Stomach (tissue), 4 donors: ENCODE measurements around the gene CBY3.
"Not testable (repeated sequence)": the region's sequence is repeated elsewhere in the genome, so short reads cannot be mapped to it uniquely, and the experiment has no call there.

Source experiments
- EP300 ChIP-seq: sonication (generic); formaldehyde crosslinking; IDR thresholded peaks from one replicate; pipeline ENCODE4 v1.6.1; 2017; ENCODE audit warnings: antibody characterized with exemption
- POLR2A ChIP-seq, 4 donors: fragments of 450-650 bp; IDR thresholded peaks; one replicate each; pipeline ENCODE4 v1.6.1; 2016; ENCODE audit warnings: antibody characterized with exemption in 4 of 4, control low read depth in 2 of 4, mild to moderate bottlenecking in 1 of 4, moderate library complexity in 1 of 4
- POLR2AphosphoS5 ChIP-seq, 3 donors: sonication (generic); formaldehyde crosslinking; IDR thresholded peaks; one replicate each; pipeline ENCODE4 v1.6.1; 2016; ENCODE audit warnings: antibody characterized with exemption in 3 of 3
- TF ChIP-seq, protein P1 (sequence below), 7 experiments: fragments of 450-650 bp in 4 of 7; fragments of 200-600 bp in 3 of 7; sonication (generic) in 3 of 7; IDR thresholded peaks; one replicate each; pipeline ENCODE4 v1.5.1; 2016 to 2019; ENCODE audit warnings: antibody characterized with exemption in 7 of 7, control low read depth in 2 of 7, mild to moderate bottlenecking in 1 of 7

DNA sequence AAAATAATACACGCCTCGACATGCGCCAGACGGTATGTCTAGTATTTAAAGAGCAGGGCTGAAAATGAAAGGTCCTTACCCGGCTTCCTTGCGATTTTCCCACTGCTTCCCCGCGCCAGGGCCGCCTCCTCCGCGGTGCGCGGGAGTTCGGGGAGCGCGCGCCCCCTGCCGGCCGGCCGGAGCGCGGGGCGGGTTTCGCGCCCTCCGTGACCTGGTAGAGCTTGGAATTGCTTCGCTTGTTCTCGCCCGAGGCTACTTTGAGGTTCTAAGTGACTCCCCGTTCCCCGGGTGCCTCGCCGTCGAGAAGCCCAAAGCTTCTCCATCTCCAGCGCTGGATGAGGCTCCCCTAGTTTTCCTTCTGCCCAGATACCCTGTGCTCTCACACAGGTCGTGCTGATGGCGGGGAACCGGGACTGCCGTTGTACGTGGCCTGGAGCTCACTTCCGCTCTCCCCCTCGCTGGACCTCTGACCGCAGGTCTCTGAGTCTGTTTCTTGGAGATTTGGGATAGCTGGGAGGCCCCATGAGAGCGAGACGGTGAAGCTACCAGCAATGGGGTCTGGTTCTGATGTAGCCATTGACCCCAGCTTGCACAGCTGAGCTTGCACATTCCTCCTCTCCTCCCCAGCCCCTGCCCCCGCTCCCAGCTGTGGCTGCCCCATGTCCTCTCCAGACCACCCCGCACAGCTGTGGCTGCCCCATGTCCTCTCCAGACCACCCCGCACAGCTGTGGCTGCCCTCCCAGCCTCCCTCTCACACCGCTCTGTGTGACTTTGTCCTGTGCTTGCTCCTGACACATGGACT lies 46.3 kb downstream of the CBY3 start:
- TF ChIP-seq, protein P1, sequence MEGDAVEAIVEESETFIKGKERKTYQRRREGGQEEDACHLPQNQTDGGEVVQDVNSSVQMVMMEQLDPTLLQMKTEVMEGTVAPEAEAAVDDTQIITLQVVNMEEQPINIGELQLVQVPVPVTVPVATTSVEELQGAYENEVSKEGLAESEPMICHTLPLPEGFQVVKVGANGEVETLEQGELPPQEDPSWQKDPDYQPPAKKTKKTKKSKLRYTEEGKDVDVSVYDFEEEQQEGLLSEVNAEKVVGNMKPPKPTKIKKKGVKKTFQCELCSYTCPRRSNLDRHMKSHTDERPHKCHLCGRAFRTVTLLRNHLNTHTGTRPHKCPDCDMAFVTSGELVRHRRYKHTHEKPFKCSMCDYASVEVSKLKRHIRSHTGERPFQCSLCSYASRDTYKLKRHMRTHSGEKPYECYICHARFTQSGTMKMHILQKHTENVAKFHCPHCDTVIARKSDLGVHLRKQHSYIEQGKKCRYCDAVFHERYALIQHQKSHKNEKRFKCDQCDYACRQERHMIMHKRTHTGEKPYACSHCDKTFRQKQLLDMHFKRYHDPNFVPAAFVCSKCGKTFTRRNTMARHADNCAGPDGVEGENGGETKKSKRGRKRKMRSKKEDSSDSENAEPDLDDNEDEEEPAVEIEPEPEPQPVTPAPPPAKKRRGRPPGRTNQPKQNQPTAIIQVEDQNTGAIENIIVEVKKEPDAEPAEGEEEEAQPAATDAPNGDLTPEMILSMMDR (IDR thresholded peaks at IDR 0.05) = not testable (repeated sequence)
- TF ChIP-seq EP300; POLR2A (IDR thresholded peaks at IDR 0.05); POLR2AphosphoS5 (IDR thresholded peaks at IDR 0.05): not testable (repeated sequence)
